H1 (cell line): ENCODE measurements around the gene HBEGF. TPM values are rescaled to one million over a fixed set of nuclear protein-coding genes. Genes with fewer than 3 reads are reported as not detected.

Experiments used
- BACH1 ChIP-seq: IDR thresholded peaks from 2 replicates; pipeline ENCODE4 v1.6.1; 2012; ENCODE audit warnings: low read length, improper control_type of control experiment
- RFX5 ChIP-seq: IDR thresholded peaks from 2 replicates; pipeline ENCODE4 v1.6.1; 2011; ENCODE audit warnings: low read depth, low read length, improper control_type of control experiment, borderline replicate concordance
- polyA plus RNA-seq, 7 experiments: library from polyadenylated mRNA; depleted of rRNA in 3 of 7; stranded (reverse) in 5 of 7; unstranded in 2 of 7; fragments of >200 nt in 5 of 7; fragments of 200-250 nt in 2 of 7; gene quantifications; 1 replicate in 5 of 7; 2 replicates in 1 of 7; 4 replicates in 1 of 7; pipeline versions ENCODE4 v1.2.1 to v1.2.3, GENCODE V29; 2011 to 2013; ENCODE audit warnings: missing spikeins in 2 of 7, mixed read lengths in 2 of 7
- total RNA-seq: library from RNA; stranded (reverse); fragmentation: NEBNext Ultra II Directional; extraction: Animal tissue kit (Norgen Biotek cat#: 25700); gene quantifications from 2 replicates; pipeline ENCODE4 v1.2.1, GENCODE V29; 2021
- TF ChIP-seq, protein P1 (sequence below): fragments of 300-600 bp; sonication (generic); IDR thresholded peaks from 2 replicates; pipeline ENCODE4 v1.7.1; 2012; ENCODE audit warnings: low read length, moderate library complexity, mild to moderate bottlenecking, inconsistent platforms; ENCODE audit not compliant: insufficient replicate concordance

HBEGF gene
- total and polyA plus RNA-seq, 2 of the 8 experiments (the other 6 are each of a cell fraction or from before 2014, with no cell fraction given): 2.4 to 2.5 TPM

DNA sequence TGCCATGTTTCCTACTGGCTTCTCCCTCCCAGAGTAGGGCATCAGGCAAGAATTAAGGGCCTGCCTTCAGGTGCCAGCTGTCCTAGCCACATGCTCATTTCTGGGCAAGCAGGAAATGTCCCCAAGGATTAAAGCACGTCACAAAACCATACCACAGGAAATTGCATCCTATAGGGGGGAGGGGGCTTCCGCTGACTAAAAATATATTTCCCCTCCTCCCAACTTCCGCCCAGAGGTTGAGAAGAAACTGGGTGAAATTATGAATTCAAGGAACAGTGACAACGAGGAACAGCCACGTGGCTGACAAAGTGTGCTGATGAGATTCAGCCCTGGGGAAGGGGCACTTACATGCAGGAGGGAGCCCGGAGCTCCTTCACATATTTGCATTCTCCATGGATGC is 4.1 kb downstream of the HBEGF start (continued):
- TF ChIP-seq, protein P1, sequence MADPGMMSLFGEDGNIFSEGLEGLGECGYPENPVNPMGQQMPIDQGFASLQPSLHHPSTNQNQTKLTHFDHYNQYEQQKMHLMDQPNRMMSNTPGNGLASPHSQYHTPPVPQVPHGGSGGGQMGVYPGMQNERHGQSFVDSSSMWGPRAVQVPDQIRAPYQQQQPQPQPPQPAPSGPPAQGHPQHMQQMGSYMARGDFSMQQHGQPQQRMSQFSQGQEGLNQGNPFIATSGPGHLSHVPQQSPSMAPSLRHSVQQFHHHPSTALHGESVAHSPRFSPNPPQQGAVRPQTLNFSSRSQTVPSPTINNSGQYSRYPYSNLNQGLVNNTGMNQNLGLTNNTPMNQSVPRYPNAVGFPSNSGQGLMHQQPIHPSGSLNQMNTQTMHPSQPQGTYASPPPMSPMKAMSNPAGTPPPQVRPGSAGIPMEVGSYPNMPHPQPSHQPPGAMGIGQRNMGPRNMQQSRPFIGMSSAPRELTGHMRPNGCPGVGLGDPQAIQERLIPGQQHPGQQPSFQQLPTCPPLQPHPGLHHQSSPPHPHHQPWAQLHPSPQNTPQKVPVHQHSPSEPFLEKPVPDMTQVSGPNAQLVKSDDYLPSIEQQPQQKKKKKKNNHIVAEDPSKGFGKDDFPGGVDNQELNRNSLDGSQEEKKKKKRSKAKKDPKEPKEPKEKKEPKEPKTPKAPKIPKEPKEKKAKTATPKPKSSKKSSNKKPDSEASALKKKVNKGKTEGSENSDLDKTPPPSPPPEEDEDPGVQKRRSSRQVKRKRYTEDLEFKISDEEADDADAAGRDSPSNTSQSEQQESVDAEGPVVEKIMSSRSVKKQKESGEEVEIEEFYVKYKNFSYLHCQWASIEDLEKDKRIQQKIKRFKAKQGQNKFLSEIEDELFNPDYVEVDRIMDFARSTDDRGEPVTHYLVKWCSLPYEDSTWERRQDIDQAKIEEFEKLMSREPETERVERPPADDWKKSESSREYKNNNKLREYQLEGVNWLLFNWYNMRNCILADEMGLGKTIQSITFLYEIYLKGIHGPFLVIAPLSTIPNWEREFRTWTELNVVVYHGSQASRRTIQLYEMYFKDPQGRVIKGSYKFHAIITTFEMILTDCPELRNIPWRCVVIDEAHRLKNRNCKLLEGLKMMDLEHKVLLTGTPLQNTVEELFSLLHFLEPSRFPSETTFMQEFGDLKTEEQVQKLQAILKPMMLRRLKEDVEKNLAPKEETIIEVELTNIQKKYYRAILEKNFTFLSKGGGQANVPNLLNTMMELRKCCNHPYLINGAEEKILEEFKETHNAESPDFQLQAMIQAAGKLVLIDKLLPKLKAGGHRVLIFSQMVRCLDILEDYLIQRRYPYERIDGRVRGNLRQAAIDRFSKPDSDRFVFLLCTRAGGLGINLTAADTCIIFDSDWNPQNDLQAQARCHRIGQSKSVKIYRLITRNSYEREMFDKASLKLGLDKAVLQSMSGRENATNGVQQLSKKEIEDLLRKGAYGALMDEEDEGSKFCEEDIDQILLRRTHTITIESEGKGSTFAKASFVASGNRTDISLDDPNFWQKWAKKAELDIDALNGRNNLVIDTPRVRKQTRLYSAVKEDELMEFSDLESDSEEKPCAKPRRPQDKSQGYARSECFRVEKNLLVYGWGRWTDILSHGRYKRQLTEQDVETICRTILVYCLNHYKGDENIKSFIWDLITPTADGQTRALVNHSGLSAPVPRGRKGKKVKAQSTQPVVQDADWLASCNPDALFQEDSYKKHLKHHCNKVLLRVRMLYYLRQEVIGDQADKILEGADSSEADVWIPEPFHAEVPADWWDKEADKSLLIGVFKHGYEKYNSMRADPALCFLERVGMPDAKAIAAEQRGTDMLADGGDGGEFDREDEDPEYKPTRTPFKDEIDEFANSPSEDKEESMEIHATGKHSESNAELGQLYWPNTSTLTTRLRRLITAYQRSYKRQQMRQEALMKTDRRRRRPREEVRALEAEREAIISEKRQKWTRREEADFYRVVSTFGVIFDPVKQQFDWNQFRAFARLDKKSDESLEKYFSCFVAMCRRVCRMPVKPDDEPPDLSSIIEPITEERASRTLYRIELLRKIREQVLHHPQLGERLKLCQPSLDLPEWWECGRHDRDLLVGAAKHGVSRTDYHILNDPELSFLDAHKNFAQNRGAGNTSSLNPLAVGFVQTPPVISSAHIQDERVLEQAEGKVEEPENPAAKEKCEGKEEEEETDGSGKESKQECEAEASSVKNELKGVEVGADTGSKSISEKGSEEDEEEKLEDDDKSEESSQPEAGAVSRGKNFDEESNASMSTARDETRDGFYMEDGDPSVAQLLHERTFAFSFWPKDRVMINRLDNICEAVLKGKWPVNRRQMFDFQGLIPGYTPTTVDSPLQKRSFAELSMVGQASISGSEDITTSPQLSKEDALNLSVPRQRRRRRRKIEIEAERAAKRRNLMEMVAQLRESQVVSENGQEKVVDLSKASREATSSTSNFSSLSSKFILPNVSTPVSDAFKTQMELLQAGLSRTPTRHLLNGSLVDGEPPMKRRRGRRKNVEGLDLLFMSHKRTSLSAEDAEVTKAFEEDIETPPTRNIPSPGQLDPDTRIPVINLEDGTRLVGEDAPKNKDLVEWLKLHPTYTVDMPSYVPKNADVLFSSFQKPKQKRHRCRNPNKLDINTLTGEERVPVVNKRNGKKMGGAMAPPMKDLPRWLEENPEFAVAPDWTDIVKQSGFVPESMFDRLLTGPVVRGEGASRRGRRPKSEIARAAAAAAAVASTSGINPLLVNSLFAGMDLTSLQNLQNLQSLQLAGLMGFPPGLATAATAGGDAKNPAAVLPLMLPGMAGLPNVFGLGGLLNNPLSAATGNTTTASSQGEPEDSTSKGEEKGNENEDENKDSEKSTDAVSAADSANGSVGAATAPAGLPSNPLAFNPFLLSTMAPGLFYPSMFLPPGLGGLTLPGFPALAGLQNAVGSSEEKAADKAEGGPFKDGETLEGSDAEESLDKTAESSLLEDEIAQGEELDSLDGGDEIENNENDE: no peak
- TF ChIP-seq BACH1 (no peak), RFX5 (no peak)
